Measurements from ENCODE around the gene IGF2BP1.

- TF ChIP-seq CTCF (IDR thresholded peaks at IDR 0.05; ENCODE audit: insufficient read depth, low read depth, low read length) (no peak), EZH2 (IDR thresholded peaks at IDR 0.05; ENCODE audit: insufficient read depth, low read length) (no peak)
Measured at GRCh38 chr17:48972749-48973097, 24.5 kb upstream of the IGF2BP1 start.

Data from astrocyte (in vitro differentiated cells and primary cell).